HFF-Myc (cell line): ENCODE results near the gene SPATA2.

ENCODE experiments used
- DNase-seq: peaks from one replicate; pipeline ENCODE4 v3.0.0-alpha.2; 2011; ENCODE audit warnings: low read depth; ENCODE audit errors: extremely low read depth
- H3K4me3 ChIP-seq: replicated peaks from 2 replicates; pipeline ENCODE4 v1.5.1; 2011; ENCODE audit warnings: low read depth, mild to moderate bottlenecking, control low read depth, low read length
- TF ChIP-seq, protein P1 (sequence below): IDR thresholded peaks from 2 replicates; pipeline ENCODE4 v1.5.1; 2012; ENCODE audit warnings: mild to moderate bottlenecking, low read depth, low read length, control low read depth; ENCODE audit errors: missing control alignments

The SPATA2 gene

DNA sequence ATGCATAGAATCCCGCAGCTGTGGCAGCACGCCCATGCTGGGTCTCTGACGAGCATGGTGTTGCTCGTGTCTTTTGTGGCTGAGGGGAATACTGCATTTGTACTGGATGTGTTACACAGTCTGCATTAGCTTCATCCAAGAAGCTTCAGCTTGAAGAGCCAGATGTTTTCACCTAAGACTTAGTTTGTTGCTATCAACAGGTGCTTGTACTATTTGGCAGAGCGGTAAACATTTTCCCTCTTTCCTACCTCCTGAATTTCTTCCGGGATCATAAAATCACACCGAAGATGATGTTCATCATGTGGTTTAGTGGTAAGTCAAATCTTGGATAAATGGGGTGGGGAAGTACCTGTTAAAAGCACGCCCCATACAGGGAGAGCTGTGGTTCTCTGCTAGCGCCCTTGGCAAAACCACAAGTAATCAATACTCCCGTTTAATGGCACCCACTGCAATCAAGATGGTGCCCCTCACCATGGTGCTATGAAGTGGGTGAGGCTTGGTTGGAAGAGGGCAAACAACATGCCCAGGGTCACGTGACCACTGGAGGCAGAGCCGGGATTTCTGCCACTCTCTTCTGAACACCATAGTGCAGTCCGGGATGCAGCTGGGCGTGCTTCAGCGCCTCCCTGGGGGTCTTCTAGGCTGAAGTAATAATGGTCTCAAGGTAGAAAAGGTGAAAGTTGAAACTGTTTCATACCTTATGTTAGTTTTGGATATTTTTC, 34.4 kb downstream of the SPATA2 start:
- TF ChIP-seq, protein P1, sequence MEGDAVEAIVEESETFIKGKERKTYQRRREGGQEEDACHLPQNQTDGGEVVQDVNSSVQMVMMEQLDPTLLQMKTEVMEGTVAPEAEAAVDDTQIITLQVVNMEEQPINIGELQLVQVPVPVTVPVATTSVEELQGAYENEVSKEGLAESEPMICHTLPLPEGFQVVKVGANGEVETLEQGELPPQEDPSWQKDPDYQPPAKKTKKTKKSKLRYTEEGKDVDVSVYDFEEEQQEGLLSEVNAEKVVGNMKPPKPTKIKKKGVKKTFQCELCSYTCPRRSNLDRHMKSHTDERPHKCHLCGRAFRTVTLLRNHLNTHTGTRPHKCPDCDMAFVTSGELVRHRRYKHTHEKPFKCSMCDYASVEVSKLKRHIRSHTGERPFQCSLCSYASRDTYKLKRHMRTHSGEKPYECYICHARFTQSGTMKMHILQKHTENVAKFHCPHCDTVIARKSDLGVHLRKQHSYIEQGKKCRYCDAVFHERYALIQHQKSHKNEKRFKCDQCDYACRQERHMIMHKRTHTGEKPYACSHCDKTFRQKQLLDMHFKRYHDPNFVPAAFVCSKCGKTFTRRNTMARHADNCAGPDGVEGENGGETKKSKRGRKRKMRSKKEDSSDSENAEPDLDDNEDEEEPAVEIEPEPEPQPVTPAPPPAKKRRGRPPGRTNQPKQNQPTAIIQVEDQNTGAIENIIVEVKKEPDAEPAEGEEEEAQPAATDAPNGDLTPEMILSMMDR = no peak
- no peak for DNase-seq
- no peak overlapping the region for H3K4me3 ChIP-seq

DNA sequence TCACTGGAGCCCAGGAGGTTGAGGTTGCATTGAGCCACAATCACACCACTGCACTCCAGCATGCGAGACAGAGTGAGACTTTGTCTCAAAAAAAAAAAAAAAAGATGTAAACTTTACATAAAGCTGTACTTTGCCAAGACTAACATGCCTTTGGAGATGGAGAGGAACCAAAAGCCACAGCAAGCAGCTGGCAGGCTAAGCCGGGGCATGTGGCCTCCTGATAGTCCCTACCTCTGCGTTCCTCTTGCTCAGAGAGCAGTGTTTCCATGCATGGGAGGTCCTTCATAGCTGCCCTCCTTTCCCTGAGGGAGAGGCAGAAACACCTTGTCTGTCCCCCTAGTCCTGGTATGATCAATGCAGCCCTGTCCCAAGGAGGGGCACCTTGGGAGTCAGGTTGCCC, 35.2 kb downstream of the SPATA2 start:
- TF ChIP-seq, protein P1 = no peak
- no peak for DNase-seq
- H3K4me3 ChIP-seq = no peak overlapping the region

GRCh38 chr20:49878977-49879376, 36.4 kb downstream of the SPATA2 start:
- DNase-seq = no peak
- no peak overlapping the region for H3K4me3 ChIP-seq
- TF ChIP-seq, protein P1 = no peak

DNA sequence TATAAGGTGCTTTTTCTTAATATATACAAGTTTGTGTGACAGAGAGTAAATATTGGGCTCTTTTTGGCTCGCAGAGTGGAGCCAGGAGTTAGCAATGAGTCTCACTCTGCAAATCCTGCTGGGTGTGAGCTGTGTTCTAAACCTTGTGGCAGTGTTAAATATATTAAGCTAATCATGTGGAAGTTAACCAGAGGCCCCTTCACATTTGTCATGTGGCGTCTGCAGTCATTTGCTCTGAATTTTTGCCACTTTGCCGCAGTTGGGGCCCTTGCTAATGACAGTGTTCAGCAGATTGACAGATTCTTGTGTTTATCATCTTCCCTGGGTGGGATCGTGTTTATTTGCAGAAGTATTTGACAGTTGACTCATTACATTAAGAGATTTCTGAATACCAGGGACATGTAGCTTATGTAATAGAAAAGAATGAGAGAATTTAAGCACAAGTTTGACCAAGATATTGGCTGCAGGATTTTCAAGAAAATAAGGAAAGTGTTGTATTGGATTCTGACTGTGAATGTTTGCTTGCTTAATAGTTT, 37.9 kb downstream of the SPATA2 start:
- DNase-seq = no peak
- TF ChIP-seq, protein P1 = no peak
- no peak overlapping the region for H3K4me3 ChIP-seq

DNA sequence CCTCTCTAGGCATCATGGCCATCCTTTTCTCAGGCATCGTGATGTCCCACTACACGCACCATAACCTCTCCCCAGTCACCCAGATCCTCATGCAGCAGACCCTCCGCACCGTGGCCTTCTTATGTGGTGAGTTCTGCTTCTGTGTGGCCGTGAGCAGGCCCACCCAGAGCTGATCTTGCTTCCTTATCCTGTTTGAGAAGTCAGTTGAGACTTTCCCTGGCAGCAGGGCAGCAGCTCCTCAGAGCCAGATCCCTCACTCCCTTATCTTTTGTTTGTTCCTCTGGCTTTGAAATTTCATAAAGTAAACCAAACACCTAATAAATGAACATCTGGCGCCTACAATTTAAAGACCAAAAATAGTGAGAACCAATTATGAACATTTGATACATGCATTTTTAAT, 40.6 kb downstream of the SPATA2 start:
- H3K4me3 ChIP-seq = no peak overlapping the region
- TF ChIP-seq, protein P1 = no peak
- DNase-seq = no peak

GRCh38 chr20:49872056-49872455, 43.3 kb downstream of the SPATA2 start:
- no peak for DNase-seq
- no peak overlapping the region for H3K4me3 ChIP-seq
- TF ChIP-seq, protein P1 = no peak
